IPS DF 4.7 (cell line): ENCODE results near the gene RER1.

ENCODE experiments used
- DNase-seq: peaks from one replicate; pipeline ENCODE4 v3.0.0-alpha.2; 2013; ENCODE audit warnings: low spot score; ENCODE audit errors: extremely low read depth

Gene RER1

DNA sequence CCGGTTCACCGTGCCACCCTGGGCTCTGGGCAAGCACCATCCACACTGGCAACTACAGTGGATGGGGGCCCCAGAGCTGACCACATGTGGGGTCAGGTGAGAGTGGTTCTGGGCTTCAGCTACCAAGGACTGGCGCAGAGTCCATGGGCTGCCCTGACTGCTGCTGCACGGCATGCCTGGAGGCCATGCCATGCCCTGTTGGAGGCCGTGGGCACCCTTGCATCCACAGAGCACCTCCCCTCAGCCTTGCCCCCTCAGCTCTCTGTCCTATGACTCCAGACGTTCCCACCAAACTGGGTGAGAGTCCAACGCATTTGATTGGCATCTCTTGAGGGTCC, 15.7 kb upstream of the RER1 start:
- DNase-seq = no peak

DNA sequence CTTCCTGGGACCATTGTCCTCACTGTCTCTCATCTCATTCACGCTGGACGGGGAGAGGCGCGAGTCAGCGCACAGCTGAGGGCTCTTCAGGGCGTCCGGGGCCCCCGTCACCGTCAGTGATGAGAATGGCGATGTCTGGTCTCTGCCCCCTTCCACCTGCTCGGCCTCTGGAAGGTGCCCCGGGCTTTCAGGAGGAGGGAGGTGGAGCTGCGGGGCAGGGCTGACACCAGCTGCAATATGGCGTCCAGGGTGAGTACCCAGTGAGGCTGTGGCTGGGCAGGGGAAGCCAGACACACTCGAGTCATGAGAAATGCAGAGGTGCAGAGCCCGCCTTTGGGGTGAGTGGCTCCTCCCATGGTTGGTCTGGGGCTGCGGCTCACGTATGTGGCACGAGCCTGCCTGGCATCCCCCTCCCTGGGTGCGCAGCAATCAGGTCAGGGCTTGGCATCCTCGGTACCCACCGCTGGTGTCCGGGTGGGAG, 15.3 kb upstream of the RER1 start:
- DNase-seq = no peak

DNA sequence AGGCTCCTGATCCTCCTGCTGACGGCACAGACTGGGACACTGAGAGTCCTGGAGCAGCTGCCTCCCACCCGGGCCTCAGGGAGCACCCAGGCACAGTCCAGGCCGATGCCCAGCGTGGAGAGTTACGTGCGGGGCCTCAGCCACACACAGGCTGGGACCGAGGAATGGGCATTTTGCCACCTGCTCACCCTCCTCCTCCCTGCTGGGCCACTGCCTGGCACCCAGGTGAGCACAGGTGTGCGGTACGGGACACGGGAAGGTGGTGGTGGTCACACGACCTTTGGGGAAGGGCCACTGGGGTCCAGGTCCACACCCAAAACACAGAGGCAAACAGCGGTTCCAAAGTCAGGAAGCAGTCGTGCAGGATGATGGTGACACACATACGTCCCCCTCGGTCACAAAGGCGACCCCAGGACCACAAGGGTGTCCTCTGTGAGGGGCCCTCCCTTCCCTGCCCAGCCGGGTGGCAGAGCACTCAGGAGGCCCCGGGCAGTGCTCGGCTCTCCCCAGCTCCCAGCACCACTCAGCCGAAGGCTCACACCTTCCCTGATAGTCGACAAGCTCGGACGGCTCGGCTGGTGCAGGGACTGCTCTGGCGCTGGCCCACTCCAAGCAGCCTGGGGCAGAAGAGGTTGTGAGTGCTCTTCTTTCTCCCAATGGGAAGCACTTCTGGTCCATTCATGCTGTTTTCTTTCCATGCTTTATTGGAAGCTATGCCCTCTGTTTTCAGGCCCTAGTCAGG, 14.5 kb upstream of the RER1 start:
- DNase-seq = no peak

DNA sequence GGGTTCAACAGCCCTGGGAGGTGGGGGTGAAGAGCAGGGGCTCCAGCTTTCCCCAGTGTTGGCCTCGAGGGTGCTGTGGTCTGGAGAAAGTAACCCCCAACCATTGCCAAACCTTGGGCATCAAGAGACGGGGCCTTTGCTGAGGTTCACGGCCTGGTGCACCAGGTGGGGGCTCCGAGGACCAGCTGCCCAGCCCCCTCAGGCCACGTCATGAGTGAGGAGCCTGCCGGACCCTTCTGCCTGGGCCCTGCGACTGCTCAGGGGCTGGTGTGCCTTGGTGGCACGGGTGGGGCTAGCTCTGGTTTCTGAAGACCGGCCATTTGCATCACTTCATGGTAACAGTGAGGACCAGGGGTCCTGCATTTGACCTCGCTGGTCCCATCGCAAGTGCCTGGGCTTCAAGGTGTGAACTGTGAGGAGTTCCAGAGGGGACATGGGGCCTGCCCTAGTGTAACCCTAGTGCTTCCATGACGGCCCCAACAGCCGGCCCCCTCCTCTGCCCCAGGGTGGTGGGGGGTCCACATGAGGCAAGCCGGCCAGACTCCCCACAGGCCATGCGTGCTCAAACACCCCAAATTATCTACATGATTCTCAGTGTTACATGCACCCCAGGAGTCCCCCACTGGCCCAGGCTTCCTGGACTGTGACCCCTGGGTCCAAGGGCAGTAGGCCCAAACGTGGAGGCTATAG, 13.7 kb upstream of the RER1 start:
- DNase-seq = no peak

DNA sequence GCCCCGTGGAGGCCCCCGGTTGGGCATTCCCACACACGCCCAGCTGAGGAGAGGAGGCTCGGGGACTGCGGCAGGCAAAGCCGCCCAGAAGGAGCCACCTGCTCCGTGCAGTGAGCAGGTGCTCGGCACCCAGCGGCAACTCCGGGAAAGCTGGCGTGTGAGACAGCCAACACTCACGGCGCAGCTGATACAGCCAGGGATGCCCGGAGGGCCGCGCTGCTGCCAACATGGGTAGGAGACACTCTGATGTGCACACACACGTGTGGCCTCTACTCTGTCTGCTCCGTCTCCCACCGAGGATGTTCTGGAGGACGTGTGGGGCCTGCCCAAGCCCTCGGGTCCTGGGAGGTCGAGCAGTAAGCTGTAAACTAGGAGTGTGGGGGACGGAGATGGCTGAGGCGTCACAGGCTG, 13.2 kb upstream of the RER1 start:
- DNase-seq = no peak

DNA sequence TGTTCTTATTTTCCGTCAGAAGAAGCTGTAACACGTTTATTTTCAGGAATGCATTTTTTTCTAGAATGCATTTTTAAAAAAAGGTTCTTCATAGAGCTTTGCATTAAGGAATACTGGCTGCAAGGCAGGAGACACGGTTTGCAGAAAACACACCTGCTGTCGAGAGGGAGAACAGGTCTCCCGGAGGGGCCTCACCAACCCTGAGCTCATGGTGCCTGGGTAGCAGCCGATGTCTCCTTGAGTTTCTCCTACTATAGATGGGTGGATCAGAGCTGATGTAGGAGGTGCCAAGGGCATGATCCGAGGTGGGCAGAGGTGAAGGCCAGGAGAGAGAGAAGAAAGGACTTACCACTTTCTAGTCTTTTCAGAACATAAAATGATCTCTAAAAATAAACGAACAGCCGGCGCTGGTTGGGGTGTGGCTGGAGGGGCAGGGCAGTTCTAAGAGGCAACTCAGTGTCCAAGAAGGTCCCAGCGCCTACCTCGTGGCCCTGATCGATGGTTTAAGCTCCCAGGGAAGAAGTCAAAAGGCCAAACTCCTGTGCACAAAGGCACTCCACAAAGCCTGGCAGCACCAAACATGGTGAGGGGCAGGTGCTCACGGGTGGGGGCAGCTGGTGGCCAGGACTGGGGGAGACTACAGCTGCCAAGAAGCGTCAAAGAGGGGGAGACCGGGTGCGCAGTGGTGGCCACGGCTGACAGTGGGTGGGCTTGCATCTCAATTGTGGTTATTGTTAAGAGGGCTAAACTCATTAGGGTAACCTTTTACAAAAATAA, 12.5 kb upstream of the RER1 start:
- DNase-seq = no peak

DNA sequence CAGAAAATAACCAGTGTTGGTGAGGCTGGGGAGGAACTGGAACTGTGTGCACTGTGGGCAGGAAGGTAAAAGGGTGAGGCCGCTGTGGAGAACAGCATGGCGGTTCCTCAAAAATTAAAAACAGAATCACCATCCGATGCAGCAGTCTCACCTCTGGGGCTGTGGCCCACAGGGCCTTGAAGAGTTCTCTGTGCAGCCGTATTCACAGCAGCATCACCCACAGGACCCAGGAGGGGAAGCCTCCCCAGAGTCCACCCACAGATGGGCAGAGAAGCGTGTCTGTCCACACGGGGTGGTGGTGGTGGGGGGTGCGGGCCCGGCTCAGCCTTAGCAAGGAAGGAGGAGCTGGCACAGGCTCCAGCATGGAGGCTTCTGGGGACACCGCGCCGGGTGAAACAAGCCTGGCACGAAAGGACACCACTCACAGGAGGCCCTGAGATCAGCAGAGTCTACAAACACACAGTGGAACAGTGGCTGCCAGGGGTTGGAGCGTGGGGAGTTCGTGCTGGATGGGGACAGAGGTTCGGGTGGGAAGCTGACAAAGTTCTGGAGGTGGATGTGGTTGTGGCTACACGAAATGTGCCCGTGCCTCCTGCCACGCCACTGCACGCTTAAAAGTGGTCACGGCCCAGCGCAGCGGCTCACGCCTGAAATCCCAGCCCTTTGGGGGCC, 11.8 kb upstream of the RER1 start:
- no peak for DNase-seq

DNA sequence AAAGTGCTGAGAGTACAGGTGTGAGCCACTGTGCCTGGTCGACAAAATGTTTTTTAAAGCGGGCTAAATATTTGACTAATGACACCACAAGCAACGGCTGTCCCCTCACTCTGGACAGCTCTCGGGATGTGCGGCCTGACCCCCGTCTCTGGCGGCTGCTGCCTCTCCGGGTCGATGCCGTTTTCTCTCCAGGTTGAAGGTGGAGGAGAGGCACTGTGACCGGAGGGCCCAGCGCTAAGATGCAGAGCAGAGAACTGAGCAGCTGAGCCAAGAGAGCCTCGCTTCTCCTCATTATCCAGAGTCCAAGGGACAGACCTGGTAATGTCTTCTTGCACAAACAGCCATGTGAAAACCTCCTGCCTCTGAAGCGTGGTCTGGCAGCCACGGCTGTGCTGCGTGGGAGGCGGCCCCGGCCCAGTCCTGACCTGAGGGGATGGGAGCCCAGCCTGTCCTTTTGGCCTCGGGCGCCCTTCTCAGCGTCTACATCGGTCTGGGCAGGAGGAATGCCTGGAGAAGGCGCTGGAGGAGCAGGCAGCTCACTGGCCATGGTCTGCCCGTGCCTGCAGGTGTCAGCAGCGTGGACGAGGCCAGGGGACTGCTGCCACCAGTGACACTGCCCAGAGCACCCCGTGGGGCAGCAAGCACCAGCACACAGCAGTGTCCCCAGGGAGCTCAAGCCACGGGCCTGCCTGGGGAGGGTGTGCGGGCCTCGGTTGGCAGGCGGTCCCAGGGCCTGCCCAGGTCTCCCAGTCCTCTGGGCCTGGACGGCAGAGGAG, 10.6 kb upstream of the RER1 start:
- DNase-seq = no peak

DNA sequence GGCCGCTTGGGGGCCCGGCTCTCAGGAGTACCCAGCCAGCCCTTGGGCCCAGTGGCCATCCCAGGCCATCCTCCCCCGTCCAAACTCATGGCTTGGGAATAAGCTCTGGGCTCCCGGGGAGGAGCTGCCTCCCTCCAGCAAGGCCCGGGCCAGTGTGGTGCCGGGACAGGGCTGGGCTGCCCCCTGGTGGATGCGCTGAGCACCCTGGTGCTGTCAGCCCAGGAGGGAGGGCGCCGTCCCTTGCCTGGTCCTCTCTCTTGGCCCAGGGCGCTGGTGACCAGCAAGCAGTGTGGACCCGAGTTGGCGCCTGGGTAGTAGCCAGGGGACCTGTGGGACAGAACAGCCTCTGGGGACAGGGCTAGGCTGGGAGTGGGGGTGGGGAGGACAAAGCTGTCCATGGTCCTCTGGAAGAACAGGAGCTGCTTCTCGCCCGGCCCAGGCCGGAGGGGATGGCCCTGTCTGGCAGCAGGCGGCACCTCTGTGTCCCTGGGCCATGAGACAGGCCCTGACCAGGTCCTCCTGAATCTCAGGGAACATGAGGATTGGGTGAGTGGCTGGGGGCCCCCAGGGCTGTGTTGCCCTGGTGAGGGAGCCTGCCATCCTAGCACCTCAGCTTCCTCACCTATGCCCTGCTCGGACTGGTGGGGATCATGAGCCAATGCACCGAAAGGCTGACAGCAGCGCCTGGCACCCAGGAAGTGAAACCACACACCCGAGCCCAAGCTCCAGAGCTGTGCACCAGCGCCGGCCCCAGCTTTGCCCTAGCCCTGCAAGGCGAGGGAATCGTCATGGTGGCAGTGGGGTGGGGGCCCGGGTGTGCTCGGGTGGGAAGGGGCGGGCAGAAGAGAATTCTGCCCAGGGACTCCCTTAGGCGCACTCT, 9.7 kb upstream of the RER1 start:
- no peak for DNase-seq

DNA sequence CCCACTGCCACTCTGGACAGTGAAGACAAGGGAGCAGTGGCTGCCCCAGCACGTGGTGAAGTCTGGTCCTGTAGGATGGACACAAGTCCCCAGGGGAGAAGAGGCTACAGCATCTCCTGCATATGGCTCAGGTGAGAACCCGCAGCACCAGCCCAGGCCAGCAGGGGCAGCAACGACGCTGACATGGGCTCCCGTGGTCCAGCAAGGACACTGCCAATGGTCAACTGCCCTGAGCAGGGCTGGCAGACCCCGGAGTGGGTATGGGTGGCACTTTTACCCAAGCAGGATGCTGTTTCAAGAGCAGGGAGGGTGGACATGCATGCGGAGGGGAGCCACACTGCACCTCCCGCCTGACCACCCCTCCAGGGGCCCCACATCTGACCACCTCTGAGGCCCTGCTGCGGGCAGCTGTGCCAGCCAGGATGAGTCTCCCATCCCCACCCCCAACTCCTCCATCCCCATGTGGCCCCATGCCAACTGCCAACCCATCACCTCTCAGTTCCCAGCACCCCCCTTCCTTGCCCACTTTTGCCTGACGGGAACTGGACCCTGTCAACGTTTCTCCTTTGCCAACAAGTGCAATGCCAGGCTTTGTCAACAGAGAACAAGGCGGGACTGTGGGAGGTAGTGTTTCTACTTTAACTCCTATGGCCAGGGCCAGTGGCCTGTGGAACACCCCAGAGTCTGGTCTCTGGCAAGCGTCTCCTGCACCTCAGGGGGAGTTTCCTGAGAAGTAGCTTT, 8.8 kb upstream of the RER1 start:
- no peak for DNase-seq

DNA sequence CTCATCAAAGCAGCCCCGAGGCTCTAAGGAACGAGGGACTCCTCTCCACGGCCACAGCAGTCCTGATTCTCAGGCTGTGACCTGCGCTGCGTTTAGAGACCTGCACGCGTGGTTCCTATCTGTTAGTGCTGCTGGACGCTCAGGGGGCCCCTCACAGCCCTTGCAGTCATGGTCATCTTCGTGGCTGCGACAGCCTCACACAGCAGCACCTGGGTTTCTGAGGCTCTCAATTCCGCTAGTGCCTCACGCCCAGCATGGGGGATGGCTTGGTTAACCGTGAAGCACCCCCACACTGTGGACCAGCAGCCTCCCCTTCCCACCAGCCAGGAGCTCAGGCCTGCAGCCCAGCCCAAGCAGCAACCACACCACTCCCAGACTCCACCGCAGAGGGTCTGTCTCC, 8.1 kb upstream of the RER1 start:
- no peak for DNase-seq

DNA sequence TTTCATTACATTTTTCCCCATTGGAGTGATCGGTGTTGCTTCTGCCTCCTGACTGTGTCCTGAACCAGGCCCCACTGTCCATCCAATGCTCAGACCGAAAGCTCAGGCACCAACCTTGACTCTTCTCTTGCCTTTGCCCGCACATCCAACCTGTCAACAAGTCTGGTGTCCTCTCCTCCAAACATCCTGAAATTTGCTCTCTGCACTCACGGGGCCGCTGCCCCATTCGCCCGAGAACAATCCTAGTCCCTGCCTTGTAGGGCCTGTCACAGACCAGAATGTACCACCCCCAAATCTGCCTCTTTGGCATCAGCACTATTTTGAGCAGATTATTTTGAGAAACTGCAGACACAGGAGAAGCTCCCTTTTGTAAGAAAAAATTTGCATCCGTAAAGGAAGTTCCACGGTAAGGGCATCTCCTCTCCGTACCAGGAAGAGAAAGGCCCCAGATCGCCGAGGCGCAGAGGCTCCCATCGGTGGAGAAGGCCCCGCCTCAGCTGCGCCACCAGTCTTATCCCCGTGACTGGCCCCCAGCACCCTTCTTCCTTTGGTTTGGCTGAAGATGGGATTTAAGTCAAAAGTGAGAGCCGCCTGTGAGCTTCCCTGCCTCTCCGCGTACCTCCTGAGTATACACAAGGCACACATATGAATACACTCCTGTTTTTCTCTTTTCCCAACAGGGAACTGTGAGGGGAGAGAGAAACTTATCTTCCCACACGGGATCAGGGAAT, 7.3 kb upstream of the RER1 start:
- DNase-seq = no peak

DNA sequence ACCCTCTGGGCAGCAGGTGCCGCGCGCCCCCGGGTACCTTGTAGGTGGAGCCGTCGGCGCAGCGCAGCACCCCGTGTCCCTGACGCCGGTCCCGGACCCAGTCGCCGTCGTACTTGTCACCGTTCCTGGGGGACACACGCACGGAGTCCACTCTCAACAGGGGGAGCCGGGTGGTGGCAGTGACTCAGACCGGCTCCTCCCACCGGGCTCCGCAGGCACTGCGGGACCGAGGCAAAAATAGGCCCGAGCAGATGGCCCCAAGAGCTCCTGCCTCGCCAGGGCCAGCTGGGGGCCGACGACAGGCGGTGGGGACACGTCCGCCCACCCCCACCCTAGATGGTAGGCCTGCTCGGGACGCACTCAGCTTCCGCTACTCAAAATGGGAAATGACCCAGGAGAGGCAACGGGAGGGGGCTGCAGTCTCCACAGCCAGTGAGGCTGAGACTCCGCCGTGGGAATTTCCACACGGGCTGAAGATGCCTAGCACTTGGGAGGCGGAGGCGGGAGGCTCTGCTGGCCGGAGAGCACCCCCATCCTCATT, 6.6 kb upstream of the RER1 start:
- DNase-seq = no peak

DNA sequence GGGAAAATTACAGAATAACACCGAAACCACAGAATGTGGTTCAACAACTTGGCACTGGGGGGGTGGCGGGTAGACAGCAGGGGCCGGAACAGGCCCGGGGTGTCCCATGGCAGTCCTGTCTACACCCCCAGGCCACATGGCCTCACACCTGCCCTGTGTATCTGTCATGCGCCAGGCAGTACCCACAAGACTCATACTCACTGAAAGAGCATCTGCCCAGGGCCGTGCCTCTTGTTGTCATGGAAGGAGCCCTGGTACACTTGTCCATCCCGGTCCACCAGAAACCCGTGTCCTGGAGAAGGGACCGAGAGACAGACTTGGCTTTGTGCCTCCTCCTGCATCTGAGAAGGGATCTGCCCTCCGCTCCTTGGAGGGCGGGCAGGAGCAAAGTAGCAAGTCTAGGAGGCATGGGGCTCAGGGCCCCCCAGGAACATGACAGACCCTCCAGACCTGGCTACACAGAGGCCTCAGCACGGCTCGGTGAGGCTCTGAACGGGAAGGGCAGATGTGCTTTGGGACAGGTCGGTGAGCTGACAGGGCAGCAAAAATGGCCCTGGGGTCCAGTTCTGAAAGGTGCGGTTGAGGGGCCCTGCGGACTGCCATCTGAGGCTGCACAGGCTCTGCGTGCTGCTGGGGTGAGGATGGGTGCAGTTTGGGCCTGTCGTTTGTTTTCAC, 5.9 kb upstream of the RER1 start:
- no peak for DNase-seq

DNA sequence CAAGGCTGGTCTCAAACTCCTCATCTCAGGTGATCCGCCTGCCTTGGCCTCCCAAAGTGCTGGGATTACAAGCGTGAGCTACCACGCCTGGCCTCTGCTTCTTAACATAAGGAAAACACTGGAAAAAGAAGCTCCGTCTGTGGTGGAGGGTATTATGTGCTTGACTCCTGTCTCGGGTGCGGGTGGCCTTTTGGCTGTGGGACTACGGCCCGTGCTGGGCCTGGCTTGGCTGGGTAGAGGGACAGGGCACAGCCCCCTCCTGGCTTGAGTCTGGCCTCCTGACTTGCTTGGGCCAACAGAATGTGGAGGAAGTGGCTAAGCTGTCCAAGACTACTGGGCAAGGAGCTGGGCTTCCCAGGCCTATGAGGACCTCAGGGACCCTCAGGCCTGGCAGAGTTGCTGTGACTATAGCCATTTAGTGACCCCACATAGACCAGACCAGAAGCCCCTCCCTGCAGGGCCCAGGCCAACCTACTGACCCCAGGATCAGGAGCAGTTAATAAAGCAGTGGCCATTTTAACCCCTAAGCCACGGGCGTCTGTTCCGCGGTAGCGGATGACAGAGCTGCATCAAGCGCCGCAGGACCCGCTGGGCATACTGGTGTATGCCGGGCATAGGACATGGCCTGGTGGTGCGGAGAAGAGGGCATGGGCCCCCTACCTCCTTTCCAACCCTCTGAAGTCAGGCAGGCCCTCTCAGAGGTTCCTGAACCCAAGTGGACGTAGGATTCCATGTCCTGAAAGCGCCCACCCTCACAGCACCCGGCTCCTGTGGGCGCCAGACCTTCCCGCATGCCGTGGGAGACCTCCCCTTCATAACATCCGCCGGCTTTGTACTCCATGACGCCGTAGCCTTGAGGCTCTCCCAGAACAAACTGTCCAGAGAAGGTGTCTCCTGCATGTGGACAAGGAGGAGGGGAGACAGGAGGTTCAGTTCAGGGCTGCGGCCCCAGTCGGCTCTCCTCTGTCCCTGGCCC, 4.7 kb upstream of the RER1 start:
- no peak for DNase-seq

DNA sequence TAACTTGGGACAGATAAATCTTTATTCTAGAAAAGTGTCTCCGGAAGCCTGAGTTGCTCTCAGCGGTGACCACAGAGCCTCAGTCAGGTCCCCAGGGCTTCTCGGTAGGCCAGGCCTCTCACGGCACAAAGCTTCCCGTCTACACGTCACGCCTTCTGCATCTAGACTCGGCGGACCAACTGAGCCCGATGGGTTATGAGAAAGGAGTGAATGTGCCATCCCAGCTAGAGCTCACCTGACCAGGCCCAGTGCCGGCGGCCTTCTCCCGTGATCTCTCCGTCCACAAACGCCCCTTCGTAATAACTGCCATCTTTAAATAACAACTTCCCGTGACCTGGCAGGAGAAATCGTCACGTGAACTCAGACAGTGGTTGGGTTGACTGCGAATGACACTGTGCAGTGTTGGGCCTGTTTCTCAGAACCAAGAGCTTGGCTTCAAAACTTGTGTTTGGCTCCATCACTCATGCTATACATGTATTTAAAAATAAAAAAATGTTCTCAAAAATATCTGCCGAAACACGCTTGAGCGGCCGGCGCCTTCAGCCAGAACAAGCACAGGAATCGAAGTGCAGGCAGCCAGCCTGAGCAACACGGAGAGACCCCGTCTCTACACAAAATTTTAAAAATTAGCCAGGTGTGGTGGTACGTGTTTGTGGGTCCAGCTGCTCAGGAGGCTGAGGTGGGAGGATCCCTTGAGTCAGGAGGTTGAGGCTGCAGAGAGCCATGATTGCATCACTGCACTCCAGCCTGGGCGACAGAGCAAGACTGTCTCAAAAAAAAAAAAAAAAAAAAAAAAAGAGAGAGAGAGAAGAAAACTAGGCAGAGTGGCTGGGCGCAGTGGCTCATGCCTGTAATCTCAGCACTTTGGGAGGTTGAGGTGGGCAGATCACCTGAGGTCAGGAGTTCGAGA, 3.4 kb upstream of the RER1 start:
- no peak for DNase-seq
